ENCODE results near the gene CDK5R1. TPM values are rescaled to one million over a fixed set of nuclear protein-coding genes. Genes with fewer than 3 reads are reported as not detected.

The CDK5R1 gene
- total RNA-seq, 1 donor from 2014 or later = 34.1 TPM

DNA sequence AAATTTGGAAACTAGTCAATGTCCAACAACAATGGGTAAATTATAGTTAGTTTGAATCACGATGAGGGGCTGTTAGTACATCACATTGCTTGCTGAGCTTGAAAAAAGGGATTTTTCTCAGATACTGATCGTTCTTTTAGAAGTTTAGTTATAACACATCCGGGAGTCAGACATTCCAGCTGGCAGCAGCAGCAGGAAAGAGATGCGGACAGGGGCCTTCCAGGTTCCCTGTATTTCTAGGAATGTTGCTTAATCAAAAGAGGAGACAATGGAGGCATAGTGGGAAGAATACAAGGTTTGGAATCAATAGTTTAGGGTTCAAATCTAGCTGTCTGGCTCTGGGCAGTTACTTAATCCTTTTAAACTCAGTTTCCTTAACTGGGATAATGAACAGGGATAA lies 27.8 kb downstream of the CDK5R1 start:
- H3K36me3 Mint-ChIP-seq (ENCODE audit: low read depth) = no peaks in the 10 kb centered on the region
- no peak overlapping the region for H3K27ac Mint-ChIP-seq (ENCODE audit: unreplicated experiment)
- no peaks in the 10 kb centered on the region for H3K27me3 Mint-ChIP-seq (ENCODE audit: low read depth)
- no peak for DNase-seq (ENCODE audit: low read depth, low spot score)
- H3K4me1 Mint-ChIP-seq = peaks cover 70% of the 10 kb centered on the region
- TF ChIP-seq, protein P1, sequence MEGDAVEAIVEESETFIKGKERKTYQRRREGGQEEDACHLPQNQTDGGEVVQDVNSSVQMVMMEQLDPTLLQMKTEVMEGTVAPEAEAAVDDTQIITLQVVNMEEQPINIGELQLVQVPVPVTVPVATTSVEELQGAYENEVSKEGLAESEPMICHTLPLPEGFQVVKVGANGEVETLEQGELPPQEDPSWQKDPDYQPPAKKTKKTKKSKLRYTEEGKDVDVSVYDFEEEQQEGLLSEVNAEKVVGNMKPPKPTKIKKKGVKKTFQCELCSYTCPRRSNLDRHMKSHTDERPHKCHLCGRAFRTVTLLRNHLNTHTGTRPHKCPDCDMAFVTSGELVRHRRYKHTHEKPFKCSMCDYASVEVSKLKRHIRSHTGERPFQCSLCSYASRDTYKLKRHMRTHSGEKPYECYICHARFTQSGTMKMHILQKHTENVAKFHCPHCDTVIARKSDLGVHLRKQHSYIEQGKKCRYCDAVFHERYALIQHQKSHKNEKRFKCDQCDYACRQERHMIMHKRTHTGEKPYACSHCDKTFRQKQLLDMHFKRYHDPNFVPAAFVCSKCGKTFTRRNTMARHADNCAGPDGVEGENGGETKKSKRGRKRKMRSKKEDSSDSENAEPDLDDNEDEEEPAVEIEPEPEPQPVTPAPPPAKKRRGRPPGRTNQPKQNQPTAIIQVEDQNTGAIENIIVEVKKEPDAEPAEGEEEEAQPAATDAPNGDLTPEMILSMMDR (conservative IDR thresholded peaks at IDR 0.05) = no peak
- H3K9me3 Mint-ChIP-seq = no peaks in the 10 kb centered on the region
- no peak overlapping the region for H3K4me3 Mint-ChIP-seq

DNA sequence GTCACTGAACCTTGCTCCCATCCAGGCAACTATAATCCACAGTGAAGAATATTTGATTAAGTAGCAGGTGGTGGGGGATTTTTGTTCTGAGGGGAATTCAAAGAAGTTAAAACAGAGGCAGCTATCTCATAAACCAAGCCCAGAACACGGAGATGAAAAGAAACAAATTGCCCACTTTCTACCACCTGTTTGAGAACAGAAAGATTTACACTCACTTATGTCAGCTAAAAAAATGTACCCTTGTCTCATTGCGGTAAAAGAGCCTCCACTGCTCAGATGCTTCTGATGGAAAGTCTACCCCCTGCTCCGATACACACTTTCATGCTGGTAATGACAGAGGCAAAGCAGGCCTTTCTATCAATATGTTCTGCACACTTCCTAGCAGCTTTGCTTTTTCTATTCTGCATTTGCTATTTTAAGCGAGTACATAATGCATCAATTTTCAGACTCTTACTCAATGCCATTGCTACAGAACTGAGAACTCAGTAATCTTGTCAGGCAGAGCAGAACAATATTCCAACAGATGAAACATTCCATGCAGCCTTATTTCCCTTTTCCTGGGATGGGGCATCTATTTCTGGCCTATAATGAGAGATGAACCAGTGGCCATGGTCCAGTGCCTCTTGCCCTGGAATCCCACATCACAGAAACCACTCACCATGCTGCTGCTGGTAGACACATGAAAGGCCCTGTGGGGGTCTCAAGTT lies 29.0 kb downstream of the CDK5R1 start:
- H3K27ac Mint-ChIP-seq (ENCODE audit: unreplicated experiment) = no peak overlapping the region
- TF ChIP-seq, protein P1 (conservative IDR thresholded peaks at IDR 0.05) = no peak

DNA sequence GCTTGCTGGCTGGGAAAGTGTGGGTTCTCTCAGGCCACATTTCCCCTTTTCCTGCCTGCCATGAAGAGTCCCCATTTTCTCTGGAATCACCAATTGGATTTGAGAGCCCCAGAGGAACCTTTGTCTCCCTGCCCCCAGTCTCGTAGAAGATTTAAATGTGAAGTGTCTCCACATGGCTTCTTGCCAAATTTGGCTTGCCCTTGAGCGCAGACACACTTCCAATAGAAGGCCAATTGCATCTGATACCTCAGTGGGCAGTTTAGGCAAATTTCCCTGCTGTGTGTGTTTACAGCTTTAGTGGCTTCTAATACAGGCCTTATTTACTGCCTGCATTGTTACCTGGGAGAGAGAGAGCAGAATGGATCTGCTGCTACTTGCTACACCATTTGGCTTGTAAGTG lies 29.7 kb downstream of the CDK5R1 start:
- DNase-seq (ENCODE audit: low read depth, low spot score) = no peak
- Mint-ChIP-seq H3K36me3 (ENCODE audit: low read depth) (no peaks in the 10 kb centered on the region), H3K27me3 (ENCODE audit: low read depth) (no peaks in the 10 kb centered on the region), H3K9me3 (no peaks in the 10 kb centered on the region), H3K4me1 (peaks cover 70% of the 10 kb centered on the region), H3K4me3 (no peak overlapping the region), H3K27ac (ENCODE audit: unreplicated experiment) (peak overlapping the region; percentile 23)
- TF ChIP-seq, protein P1 (conservative IDR thresholded peaks at IDR 0.05) = no peak

More for the DNA sequence above, 29.0 kb downstream of the CDK5R1 start:
- peaks cover 70% of the 10 kb centered on the region for H3K4me1 Mint-ChIP-seq
- no peaks in the 10 kb centered on the region for H3K27me3 Mint-ChIP-seq (ENCODE audit: low read depth)
- DNase-seq (ENCODE audit: low read depth, low spot score) = no peak
- no peaks in the 10 kb centered on the region for H3K36me3 Mint-ChIP-seq (ENCODE audit: low read depth)
- H3K9me3 Mint-ChIP-seq = no peaks in the 10 kb centered on the region
- H3K4me3 Mint-ChIP-seq = no peak overlapping the region

DNA sequence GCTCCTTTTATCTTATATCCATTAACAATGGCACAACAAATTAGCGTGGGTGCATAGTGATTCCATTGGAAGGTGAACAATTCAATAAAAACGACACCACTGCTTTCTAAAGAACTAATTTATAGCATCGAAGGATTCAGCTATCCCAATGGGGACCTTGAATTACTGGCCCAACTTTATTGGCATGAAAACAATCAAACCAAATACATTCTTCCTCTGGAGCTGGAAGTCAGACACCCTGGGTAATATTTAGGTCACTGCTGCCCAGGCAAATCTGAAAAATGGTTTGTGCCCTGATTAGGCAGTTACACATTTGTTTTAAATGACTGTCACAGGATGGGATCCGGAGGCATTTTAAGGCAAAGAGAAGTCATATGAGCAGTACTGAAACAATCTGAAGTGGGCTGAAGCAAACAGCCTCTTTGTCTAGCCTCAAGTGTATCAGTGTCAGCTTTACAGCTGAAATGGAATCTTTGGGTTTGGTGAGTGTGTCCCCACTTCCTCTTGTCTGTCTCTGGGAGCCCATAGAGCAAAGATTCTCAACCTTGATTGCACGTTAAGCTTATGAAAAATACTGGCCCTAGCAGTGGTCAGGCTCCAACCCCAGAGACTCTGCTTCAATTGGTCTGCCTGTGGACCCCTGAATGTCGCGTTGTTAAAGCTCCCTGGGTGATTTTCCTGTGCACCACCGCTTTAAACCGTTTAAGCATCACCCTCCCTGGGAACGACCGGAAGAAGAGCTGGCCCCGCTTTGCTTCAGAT lies 30.3 kb downstream of the CDK5R1 start:
- no peaks in the 10 kb centered on the region for H3K27me3 Mint-ChIP-seq (ENCODE audit: low read depth)
- TF ChIP-seq, protein P1 (conservative IDR thresholded peaks at IDR 0.05) = no peak
- H3K4me3 Mint-ChIP-seq = peak overlapping the region; percentile 75
- peak overlapping the region; percentile 68 for H3K27ac Mint-ChIP-seq (ENCODE audit: unreplicated experiment)
- DNase-seq (ENCODE audit: low read depth, low spot score) = no peak
- H3K36me3 Mint-ChIP-seq (ENCODE audit: low read depth) = no peaks in the 10 kb centered on the region
- peaks cover 68% of the 10 kb centered on the region for H3K4me1 Mint-ChIP-seq
- no peaks in the 10 kb centered on the region for H3K9me3 Mint-ChIP-seq

DNA sequence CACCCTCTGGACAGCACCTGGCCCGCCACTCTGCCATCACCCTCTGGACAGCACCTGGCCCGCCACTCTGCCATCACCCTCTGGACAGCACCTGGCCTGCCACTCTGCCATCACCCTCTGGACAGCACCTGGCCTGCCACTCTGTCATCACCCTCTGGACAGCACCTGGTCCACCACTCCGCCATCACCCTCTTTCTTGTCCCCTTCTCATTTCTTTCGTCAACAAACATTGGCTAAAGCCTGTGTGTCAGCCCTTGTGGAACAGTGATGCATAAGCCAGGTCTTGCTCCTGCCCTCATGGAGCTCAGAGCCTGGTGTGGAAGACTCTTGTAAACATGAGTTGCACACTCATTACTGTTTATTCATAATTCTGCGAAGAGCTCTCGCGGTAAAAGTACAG lies 31.2 kb downstream of the CDK5R1 start:
- TF ChIP-seq, protein P1 (conservative IDR thresholded peaks at IDR 0.05) = no peak
- no peak for DNase-seq (ENCODE audit: low read depth, low spot score)
- H3K9me3 Mint-ChIP-seq = no peaks in the 10 kb centered on the region
- H3K36me3 Mint-ChIP-seq (ENCODE audit: low read depth) = no peaks in the 10 kb centered on the region
- H3K27ac Mint-ChIP-seq (ENCODE audit: unreplicated experiment) = peak overlapping the region; percentile 5
- H3K27me3 Mint-ChIP-seq (ENCODE audit: low read depth) = no peaks in the 10 kb centered on the region
- peaks cover 74% of the 10 kb centered on the region for H3K4me1 Mint-ChIP-seq
- H3K4me3 Mint-ChIP-seq = peak overlapping the region; percentile 32
